Hepatocyte (in vitro differentiated cells): ENCODE data around the gene MRPS31.

ENCODE experiments used
- CTCF ChIP-seq: fragments of 200-600 bp; sonication (generic); IDR thresholded peaks from 2 replicates; pipeline ENCODE4 v1.5.1; 2016; ENCODE audit warnings: antibody characterized with exemption, mild to moderate bottlenecking; ENCODE audit not compliant: poor library complexity
- EZH2 ChIP-seq: fragments of 200-600 bp; sonication (generic); IDR thresholded peaks from 2 replicates; pipeline ENCODE4 v1.6.1; 2016; ENCODE audit warnings: antibody characterized with exemption, mild to moderate bottlenecking, borderline replicate concordance
- EZH2phosphoT487 ChIP-seq: fragments of 200-600 bp; sonication (generic); IDR thresholded peaks from one replicate; pipeline ENCODE4 v1.6.1; 2018; ENCODE audit warnings: antibody characterized with exemption, mild to moderate bottlenecking, low read depth, moderate library complexity; ENCODE audit not compliant: unreplicated experiment, severe bottlenecking

DNA sequence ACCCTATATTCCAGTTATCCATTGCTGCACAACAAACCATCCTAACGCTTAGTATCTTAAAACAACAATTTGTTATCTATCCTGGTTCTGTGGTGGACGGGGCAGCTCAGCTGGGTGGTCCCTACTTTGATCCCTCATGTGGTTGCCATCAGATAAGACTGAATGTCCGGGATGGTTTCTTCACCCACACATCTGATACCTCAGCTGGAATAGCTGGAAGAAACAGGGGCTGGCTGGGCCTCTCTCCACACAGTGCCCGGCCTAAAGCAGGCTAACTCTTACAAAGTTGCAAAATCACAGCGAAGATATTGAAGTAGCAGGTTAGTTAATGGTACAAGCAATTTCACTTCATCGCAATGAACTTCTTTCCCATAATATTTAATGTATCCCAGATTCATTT lies 3.7 kb upstream of the MRPS31 start:
- no peak for TF ChIP-seq CTCF
- no peak for TF ChIP-seq EZH2
- TF ChIP-seq EZH2phosphoT487, result no peak
